Measurements from ENCODE around the gene FSTL4.

DNA sequence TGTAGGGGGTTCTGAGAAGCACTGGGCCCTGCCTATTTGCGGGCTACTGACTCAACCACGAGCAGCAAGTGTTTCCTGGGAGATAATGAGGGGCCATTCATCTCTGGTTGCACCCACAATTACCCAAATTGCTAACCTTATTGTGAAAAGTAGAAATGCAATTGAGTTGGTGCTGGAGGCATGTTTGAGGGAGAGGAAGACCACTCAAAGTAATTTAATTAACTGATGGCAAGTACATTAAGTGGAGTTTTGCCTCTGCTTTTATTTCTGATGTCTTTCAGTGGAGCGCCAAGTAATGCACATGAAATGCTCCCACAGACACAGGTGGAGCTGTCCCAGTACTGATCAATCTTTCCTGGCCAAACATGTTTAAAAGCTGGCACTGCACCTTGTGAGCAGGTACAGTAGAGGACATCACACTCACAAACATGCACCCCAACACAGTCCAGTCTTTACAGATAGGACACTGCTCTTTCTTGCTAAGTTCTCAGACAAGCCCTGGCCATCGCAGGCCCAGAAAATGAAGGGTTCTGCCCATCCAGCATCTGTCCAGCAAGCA lies 365.1 kb downstream of the FSTL4 start:
- TF ChIP-seq, protein P1, sequence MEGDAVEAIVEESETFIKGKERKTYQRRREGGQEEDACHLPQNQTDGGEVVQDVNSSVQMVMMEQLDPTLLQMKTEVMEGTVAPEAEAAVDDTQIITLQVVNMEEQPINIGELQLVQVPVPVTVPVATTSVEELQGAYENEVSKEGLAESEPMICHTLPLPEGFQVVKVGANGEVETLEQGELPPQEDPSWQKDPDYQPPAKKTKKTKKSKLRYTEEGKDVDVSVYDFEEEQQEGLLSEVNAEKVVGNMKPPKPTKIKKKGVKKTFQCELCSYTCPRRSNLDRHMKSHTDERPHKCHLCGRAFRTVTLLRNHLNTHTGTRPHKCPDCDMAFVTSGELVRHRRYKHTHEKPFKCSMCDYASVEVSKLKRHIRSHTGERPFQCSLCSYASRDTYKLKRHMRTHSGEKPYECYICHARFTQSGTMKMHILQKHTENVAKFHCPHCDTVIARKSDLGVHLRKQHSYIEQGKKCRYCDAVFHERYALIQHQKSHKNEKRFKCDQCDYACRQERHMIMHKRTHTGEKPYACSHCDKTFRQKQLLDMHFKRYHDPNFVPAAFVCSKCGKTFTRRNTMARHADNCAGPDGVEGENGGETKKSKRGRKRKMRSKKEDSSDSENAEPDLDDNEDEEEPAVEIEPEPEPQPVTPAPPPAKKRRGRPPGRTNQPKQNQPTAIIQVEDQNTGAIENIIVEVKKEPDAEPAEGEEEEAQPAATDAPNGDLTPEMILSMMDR (conservative IDR thresholded peaks at IDR 0.05; ENCODE audit: low read depth in 2 of 2) = no peak
- TF ChIP-seq POLR2AphosphoS5 (IDR thresholded peaks at IDR 0.05; ENCODE audit: low read depth) (no peak), REST (IDR thresholded peaks at IDR 0.05; ENCODE audit: unreplicated experiment) (no peak), EZH2 (IDR thresholded peaks at IDR 0.05; ENCODE audit: low read depth, unreplicated experiment) (no peak), CREB1 (CRISPR knock-in tag; IDR thresholded peaks at IDR 0.05; ENCODE audit: low read depth) (no peak), EZH2phosphoT487 (IDR thresholded peaks at IDR 0.05; ENCODE audit: unreplicated experiment) (no peak), ZNF331 (CRISPR knock-in tag; IDR thresholded peaks at IDR 0.05; ENCODE audit: low read depth) (no peak)
- TF ChIP-seq, protein P2, sequence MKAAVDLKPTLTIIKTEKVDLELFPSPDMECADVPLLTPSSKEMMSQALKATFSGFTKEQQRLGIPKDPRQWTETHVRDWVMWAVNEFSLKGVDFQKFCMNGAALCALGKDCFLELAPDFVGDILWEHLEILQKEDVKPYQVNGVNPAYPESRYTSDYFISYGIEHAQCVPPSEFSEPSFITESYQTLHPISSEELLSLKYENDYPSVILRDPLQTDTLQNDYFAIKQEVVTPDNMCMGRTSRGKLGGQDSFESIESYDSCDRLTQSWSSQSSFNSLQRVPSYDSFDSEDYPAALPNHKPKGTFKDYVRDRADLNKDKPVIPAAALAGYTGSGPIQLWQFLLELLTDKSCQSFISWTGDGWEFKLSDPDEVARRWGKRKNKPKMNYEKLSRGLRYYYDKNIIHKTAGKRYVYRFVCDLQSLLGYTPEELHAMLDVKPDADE (IDR thresholded peaks at IDR 0.05) = no peak
